OCI-LY7 (cell line): ENCODE results near the gene VKORC1. TPM values are rescaled to one million over a fixed set of nuclear protein-coding genes. Genes with fewer than 3 reads are reported as not detected.

ENCODE experiments used
- BruUV-seq: library from RNA; stranded (reverse); fragments of 400-500 nt; replicated peaks from 2 replicates; lab custom pipeline; 2021; lab: Mats Ljungman, UMichigan
- CTCF ChIA-PET: fragments of 300-600 bp; sonication (Branson Sonifier 250); formaldehyde crosslinking; loops from one replicate; lab custom pipeline; 2022; ENCODE audit warnings: antibody characterized with exemption; ENCODE audit not compliant: unreplicated experiment; lab: Charles Lee
- POLR2A ChIA-PET: fragments of 300-600 bp; sonication (Branson Sonifier 250); formaldehyde crosslinking; loops from one replicate; lab custom pipeline; 2022; ENCODE audit warnings: antibody characterized with exemption; lab: Charles Lee
- DNase-seq: peaks from one replicate; pipeline ENCODE4 v3.0.0-alpha.2; 2015; ENCODE audit warnings: low spot score
- H2AFZ ChIP-seq: fragments of 200-600 bp; sonication (generic), shearing (Covaris generic); 2 replicates; pipeline ENCODE4 v1.6.1; 2014; ENCODE audit warnings: mild to moderate bottlenecking, antibody characterized with exemption, low read length, moderate library complexity
- H3K27ac ChIP-seq: fragments of 200-600 bp; sonication (generic); 2 replicates; pipeline ENCODE4 v1.5.1; 2014; ENCODE audit warnings: mixed run types, low read depth, mild to moderate bottlenecking, moderate library complexity, low read length, inconsistent platforms; ENCODE audit not compliant: poor library complexity, severe bottlenecking
- H3K36me3 ChIP-seq: fragments of 200-600 bp; sonication (generic); 2 replicates; pipeline ENCODE4 v1.6.1; 2014; ENCODE audit warnings: mild to moderate bottlenecking, antibody characterized with exemption, low read length, moderate library complexity, mixed read lengths; ENCODE audit not compliant: insufficient read depth
- H3K4me1 ChIP-seq: fragments of 200-600 bp; sonication (generic); 2 replicates; pipeline ENCODE4 v1.5.1; 2014; ENCODE audit warnings: mild to moderate bottlenecking, low read length; ENCODE audit not compliant: insufficient read depth, poor library complexity, severe bottlenecking
- H3K4me2 ChIP-seq: fragments of 200-600 bp; sonication (generic); 2 replicates; pipeline ENCODE4 v1.6.1; 2014; ENCODE audit warnings: mild to moderate bottlenecking, low read length
- H3K4me3 ChIP-seq: fragments of 200-600 bp; sonication (generic); 2 replicates; pipeline ENCODE4 v1.5.1; 2014; ENCODE audit warnings: mild to moderate bottlenecking, low read depth, low read length; ENCODE audit not compliant: poor library complexity, severe bottlenecking
- H3K79me2 ChIP-seq: fragments of 200-600 bp; sonication (generic); 2 replicates; pipeline ENCODE4 v1.6.1; 2016; ENCODE audit warnings: low read depth, mild to moderate bottlenecking, low read length, moderate library complexity, mixed read lengths; ENCODE audit not compliant: insufficient read depth
- H3K9me2 ChIP-seq: fragments of 200-600 bp; sonication (generic); 2 replicates; pipeline ENCODE4 v1.6.1; 2016; ENCODE audit warnings: mild to moderate bottlenecking, low read length, mixed read lengths; ENCODE audit not compliant: insufficient read depth
- H3K9me3 ChIP-seq: fragments of 200-600 bp; sonication (generic); 2 replicates; pipeline ENCODE4 v1.6.1; 2014; ENCODE audit warnings: mild to moderate bottlenecking, mixed run types, low read length, mixed read lengths
- H4K20me1 ChIP-seq: fragments of 200-600 bp; sonication (generic); 2 replicates; pipeline ENCODE4 v1.6.1; 2014; ENCODE audit warnings: mild to moderate bottlenecking, antibody characterized with exemption, low read length, moderate library complexity, mixed read lengths; ENCODE audit not compliant: insufficient read depth
- EZH2phosphoT487 ChIP-seq: fragments of 200-600 bp; sonication (generic); IDR thresholded peaks from 2 replicates; pipeline ENCODE4 v1.6.1; 2018; ENCODE audit warnings: low read depth, borderline replicate concordance, mild to moderate bottlenecking, mixed run types, antibody characterized with exemption, low read length, moderate library complexity, mixed read lengths
- intact Hi-C: fragments of 100-400 bp; cut with micrococcal nuclease; formaldehyde crosslinking; loops from one replicate; pipeline ENCODE4 v1.10.0; 2022; ENCODE audit not compliant: unreplicated experiment
- total RNA-seq, 2 experiments: library from RNA; depleted of rRNA in 1 of 2; stranded (reverse); fragments of >200 nt in 1 of 2; shearing (Covaris generic) in 1 of 2; gene quantifications; 2 replicates each; pipeline ENCODE4 v1.2.3, GENCODE V29; 2014 to 2022
- TF ChIP-seq, protein P1 (sequence below): fragments of 200-600 bp; sonication (generic); conservative IDR thresholded peaks from 2 replicates; pipeline ENCODE4 v1.5.1; 2014; ENCODE audit warnings: mild to moderate bottlenecking, antibody characterized with exemption, low read length, moderate library complexity, mixed read lengths

VKORC1 gene
- total RNA-seq, 2 experiments from 2014 or later: 69.3 to 70.2 TPM

DNA sequence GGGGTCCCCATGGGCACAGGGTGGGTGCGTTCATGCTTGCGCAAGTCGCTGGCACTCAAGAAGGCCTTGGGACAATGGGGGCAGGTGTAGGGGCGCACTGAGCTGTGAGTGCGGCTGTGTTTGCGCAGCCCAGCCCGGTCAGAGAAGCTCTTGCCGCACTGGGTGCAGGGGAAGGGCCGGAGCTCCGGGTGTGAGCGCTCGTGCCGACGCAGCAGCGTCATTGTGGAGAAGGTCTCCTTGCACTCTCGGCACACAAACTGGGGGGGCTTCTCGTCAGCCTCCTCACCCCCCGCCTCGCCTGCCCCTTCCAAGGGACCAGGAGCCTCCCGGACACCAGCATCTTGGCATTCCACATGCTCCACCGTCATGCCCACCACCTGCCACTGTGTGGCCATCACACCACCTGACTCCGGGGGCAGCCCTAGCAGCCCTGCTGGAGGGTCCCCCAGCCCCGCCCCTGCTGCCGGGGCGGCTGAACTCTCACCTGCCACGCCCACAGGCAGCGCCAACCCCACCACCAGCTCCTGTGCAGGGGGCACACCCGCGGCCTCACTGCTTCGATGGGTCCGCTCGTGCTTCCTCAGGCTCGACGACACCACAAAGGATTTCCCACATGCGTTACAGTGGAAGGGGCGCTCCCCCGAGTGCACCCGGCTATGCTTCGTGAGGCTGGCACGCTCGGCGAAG lies 33.3 kb downstream of the VKORC1 start:
- Histone ChIP-seq H3K27ac (no peak overlapping the region), H3K36me3 (peaks cover 42% of the 10 kb centered on the region), H3K4me2 (no peak overlapping the region), H3K9me2 (no peaks in the 10 kb centered on the region), H3K4me3 (no peak overlapping the region), H3K9me3 (no peaks in the 10 kb centered on the region), H2AFZ (no peak overlapping the region), H3K4me1 (no peaks in the 10 kb centered on the region), H4K20me1 (no peaks in the 10 kb centered on the region), H3K79me2 (no peaks in the 10 kb centered on the region)
- TF ChIP-seq EZH2phosphoT487: no peak
- TF ChIP-seq, protein P1, sequence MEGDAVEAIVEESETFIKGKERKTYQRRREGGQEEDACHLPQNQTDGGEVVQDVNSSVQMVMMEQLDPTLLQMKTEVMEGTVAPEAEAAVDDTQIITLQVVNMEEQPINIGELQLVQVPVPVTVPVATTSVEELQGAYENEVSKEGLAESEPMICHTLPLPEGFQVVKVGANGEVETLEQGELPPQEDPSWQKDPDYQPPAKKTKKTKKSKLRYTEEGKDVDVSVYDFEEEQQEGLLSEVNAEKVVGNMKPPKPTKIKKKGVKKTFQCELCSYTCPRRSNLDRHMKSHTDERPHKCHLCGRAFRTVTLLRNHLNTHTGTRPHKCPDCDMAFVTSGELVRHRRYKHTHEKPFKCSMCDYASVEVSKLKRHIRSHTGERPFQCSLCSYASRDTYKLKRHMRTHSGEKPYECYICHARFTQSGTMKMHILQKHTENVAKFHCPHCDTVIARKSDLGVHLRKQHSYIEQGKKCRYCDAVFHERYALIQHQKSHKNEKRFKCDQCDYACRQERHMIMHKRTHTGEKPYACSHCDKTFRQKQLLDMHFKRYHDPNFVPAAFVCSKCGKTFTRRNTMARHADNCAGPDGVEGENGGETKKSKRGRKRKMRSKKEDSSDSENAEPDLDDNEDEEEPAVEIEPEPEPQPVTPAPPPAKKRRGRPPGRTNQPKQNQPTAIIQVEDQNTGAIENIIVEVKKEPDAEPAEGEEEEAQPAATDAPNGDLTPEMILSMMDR: no peak
- DNase-seq: no peak
- intact Hi-C loops: no loop called here
- POLR2A ChIA-PET: no interaction called here
- CTCF ChIA-PET: no interaction called here
- no TSS peak for BruUV-seq

DNA sequence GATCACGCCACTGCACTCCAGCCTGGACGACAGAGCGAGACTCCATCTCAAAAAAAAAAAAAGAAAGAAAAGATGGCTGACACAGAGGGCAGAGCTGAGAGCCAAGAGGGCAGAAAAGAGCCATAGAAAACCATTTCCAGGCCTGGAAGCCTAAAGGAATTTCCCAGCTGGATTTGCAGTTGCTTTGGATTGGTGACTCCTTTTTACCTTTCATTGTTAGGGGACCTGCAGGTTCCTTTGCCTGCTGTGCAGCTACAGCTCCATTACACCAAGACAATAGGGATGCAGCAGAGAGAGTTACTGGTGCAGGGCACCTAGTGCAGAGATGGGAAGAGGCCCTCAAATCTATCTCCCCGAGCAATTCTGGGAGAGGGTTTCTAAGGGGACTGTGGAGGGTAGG lies 39.0 kb downstream of the VKORC1 start:
- BruUV-seq: no TSS peak
- POLR2A ChIA-PET: no interaction called here

DNA sequence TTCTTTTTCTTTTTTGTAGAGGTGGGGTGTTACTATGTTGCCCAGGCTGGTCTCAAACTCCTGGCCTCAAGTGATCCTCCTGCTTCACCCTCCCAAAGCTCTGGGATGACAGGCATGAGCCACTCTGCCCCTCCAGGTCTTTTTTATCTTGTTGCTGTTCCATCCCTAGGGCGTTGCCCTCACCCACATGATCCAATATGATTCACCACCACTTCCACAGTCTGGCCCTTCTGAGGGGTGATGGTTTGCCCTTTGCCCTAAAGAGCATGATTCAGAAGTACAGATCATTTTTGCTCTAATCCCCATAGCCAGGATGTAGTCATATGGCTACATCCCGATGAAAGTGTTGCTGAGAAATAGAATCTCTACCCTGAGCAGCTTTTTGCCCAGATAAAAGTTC lies 42.5 kb downstream of the VKORC1 start:
- intact Hi-C loops: no loop called here
- no peak overlapping the region for H2AFZ ChIP-seq
- H3K9me2 ChIP-seq: no peaks in the 10 kb centered on the region
- POLR2A ChIA-PET: no interaction called here
- no peaks in the 10 kb centered on the region for H3K79me2 ChIP-seq
- H3K9me3 ChIP-seq: no peaks in the 10 kb centered on the region
- no peaks in the 10 kb centered on the region for H3K4me1 ChIP-seq
- CTCF ChIA-PET: no interaction called here
- H3K27ac ChIP-seq: no peak overlapping the region
- TF ChIP-seq, protein P1: no peak
- no peak for TF ChIP-seq EZH2phosphoT487
- no TSS peak for BruUV-seq
- no peaks in the 10 kb centered on the region for H4K20me1 ChIP-seq
- DNase-seq: no peak
- H3K4me3 ChIP-seq: no peak overlapping the region
- no peaks in the 10 kb centered on the region for H3K36me3 ChIP-seq
- H3K4me2 ChIP-seq: no peak overlapping the region

More for the DNA sequence above, 39.0 kb downstream of the VKORC1 start:
- intact Hi-C loops: no loop called here
- no peak for DNase-seq
- Histone ChIP-seq H2AFZ (no peak overlapping the region), H3K4me3 (no peak overlapping the region), H3K4me1 (no peaks in the 10 kb centered on the region), H3K9me3 (no peaks in the 10 kb centered on the region), H3K27ac (no peak overlapping the region), H3K79me2 (no peaks in the 10 kb centered on the region), H4K20me1 (no peaks in the 10 kb centered on the region), H3K9me2 (no peaks in the 10 kb centered on the region), H3K4me2 (no peak overlapping the region), H3K36me3 (peaks cover 9% of the 10 kb centered on the region)
- TF ChIP-seq, protein P1: no peak
- no peak for TF ChIP-seq EZH2phosphoT487
- CTCF ChIA-PET: no interaction called here
